ENCODE measurements around the gene PPP2R2C. TPM values are rescaled to one million over a fixed set of nuclear protein-coding genes. Genes with fewer than 3 reads are reported as not detected.

Gene PPP2R2C
- total and polyA plus RNA-seq, 5 donors from 2014 or later: not detected

- no peaks in the 10 kb centered on the region for H3K27me3 ChIP-seq (ENCODE audit: control insufficient read depth, insufficient read depth, low read length)
- Mint-ChIP-seq H3K4me1 (no peaks in the 10 kb centered on the region), H3K4me3 (no peak overlapping the region), H3K27ac (no peak overlapping the region), H3K27me3 (no peaks in the 10 kb centered on the region), H3K9me3 (no peaks in the 10 kb centered on the region), H3K36me3 (peaks cover 13% of the 10 kb centered on the region)
- H3K36me3 ChIP-seq (ENCODE audit: control insufficient read depth, insufficient read depth, low read length): no peaks in the 10 kb centered on the region
- H3K27ac ChIP-seq (ENCODE audit: insufficient read depth, low read length, poor library complexity, severe bottlenecking): no peak overlapping the region
- ATAC-seq (ENCODE audit: low read depth in 2 of 2) (no peak), DNase-seq (no peak)
- no peak overlapping the region for H3K4me3 ChIP-seq (ENCODE audit: low read depth, low read length)
- H3K4me1 ChIP-seq (ENCODE audit: control insufficient read depth, insufficient read depth, low read length, poor library complexity, severe bottlenecking): no peaks in the 10 kb centered on the region
- H3K9me3 ChIP-seq (ENCODE audit: control insufficient read depth in 2 of 2, low read length in 2 of 2): no peaks in the 10 kb centered on the region
Measured at GRCh38 chr4:6293097-6293445, 179.3 kb downstream of the PPP2R2C start.

GRCh38 chr4:6292376-6293096 is 179.9 kb downstream of the PPP2R2C start:
- H3K36me3 Mint-ChIP-seq: peaks cover 10% of the 10 kb centered on the region
- H3K36me3 ChIP-seq (ENCODE audit: control insufficient read depth, insufficient read depth, low read length): no peaks in the 10 kb centered on the region
- no peak overlapping the region for H3K4me3 ChIP-seq (ENCODE audit: low read depth, low read length)
- DNase-seq (no peak), ATAC-seq (ENCODE audit: low read depth in 2 of 2) (no peak)
- H3K27ac ChIP-seq (ENCODE audit: insufficient read depth, low read length, poor library complexity, severe bottlenecking): no peak overlapping the region
- H3K9me3 Mint-ChIP-seq: no peaks in the 10 kb centered on the region
- no peak overlapping the region for H3K4me3 Mint-ChIP-seq
- no peaks in the 10 kb centered on the region for H3K4me1 Mint-ChIP-seq
- H3K27me3 ChIP-seq (ENCODE audit: control insufficient read depth, insufficient read depth, low read length): no peaks in the 10 kb centered on the region
- H3K4me1 ChIP-seq (ENCODE audit: control insufficient read depth, insufficient read depth, low read length, poor library complexity, severe bottlenecking): no peaks in the 10 kb centered on the region
- no peak overlapping the region for H3K27ac Mint-ChIP-seq
- H3K27me3 Mint-ChIP-seq: no peaks in the 10 kb centered on the region
- no peaks in the 10 kb centered on the region for H3K9me3 ChIP-seq (ENCODE audit: control insufficient read depth in 2 of 2, low read length in 2 of 2)

- no peak overlapping the region for H3K27ac Mint-ChIP-seq
- H3K36me3 Mint-ChIP-seq: peaks cover 8% of the 10 kb centered on the region
- no peak overlapping the region for H3K4me3 ChIP-seq (ENCODE audit: low read depth, low read length)
- no peaks in the 10 kb centered on the region for H3K36me3 ChIP-seq (ENCODE audit: control insufficient read depth, insufficient read depth, low read length)
- H3K9me3 Mint-ChIP-seq: no peaks in the 10 kb centered on the region
- no peaks in the 10 kb centered on the region for H3K9me3 ChIP-seq (ENCODE audit: control insufficient read depth in 2 of 2, low read length in 2 of 2)
- no peaks in the 10 kb centered on the region for H3K4me1 Mint-ChIP-seq
- H3K27ac ChIP-seq (ENCODE audit: insufficient read depth, low read length, poor library complexity, severe bottlenecking): no peak overlapping the region
- no peaks in the 10 kb centered on the region for H3K4me1 ChIP-seq (ENCODE audit: control insufficient read depth, insufficient read depth, low read length, poor library complexity, severe bottlenecking)
- no peaks in the 10 kb centered on the region for H3K27me3 Mint-ChIP-seq
- no peak overlapping the region for H3K4me3 Mint-ChIP-seq
- no peak for ATAC-seq (ENCODE audit: low read depth in 2 of 2)
- DNase-seq: no peak
- no peaks in the 10 kb centered on the region for H3K27me3 ChIP-seq (ENCODE audit: control insufficient read depth, insufficient read depth, low read length)
Measured at GRCh38 chr4:6291784-6292297, 180.6 kb downstream of the PPP2R2C start.

DNA sequence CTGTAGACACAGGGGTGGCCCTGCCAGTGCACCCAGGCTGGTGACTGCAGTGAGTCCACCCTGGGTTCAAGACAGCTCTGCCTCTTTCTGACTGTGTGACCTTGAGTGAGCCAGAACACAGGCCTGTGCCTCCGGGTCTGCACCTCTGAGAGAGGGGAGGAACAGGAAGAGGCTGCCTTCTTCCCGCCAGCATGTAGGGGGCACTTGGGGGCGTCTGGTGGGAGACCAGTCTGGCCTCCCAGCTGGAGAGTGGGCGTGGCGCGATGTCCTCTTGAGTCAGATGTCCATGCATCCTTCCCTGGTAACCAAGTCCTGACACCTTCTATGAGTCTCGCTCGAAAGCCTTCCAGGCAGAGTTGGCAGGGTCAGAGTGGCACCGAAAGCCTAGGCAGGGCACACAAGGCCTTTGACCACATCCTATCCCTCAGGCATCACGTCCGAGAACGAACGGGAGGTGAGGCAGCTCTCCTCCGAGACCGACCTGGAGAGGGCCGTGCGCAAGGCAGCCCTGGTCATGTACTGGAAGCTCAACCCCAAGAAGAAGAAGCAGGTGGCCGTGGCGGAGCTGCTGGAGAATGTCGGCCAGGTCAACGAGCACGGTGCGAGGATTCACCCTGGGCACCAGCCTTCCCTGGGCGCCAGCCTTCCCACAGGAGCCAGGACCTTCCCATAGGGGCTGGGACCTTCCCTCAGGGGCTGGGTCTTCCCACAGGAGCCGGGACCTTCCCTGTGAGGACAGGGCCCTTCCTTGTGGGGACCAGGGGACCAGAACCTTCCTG is 181.5 kb downstream of the PPP2R2C start:
- no peaks in the 10 kb centered on the region for H3K4me1 ChIP-seq (ENCODE audit: control insufficient read depth, insufficient read depth, low read length, poor library complexity, severe bottlenecking)
- H3K4me3 Mint-ChIP-seq: no peak overlapping the region

DNA sequence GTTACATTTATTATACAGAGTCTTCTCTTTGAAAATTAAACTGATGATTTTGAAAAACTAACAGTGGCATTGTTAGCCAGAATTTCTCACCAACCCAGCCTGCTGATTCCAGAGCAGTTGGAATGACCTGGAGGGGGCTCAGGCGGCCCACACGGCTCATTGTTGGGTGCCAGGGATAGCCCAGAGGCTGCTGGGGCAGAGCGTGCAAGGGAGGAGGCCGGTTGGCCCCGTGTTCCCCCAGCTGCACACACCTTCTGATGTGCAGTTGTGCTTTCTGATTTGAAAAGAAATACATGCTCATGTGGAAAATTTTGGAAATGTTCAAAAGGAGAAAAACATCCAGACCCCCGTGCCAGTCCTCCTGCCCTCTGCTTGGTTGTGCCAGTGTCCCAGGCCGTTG is 182.2 kb downstream of the PPP2R2C start:
- no peaks in the 10 kb centered on the region for H3K9me3 ChIP-seq (ENCODE audit: control insufficient read depth in 2 of 2, low read length in 2 of 2)
- Mint-ChIP-seq H3K27me3 (no peaks in the 10 kb centered on the region), H3K27ac (no peak overlapping the region), H3K4me3 (no peak overlapping the region), H3K4me1 (no peaks in the 10 kb centered on the region), H3K36me3 (peaks cover 11% of the 10 kb centered on the region), H3K9me3 (no peaks in the 10 kb centered on the region)
- no peak overlapping the region for H3K4me3 ChIP-seq (ENCODE audit: low read depth, low read length)
- no peaks in the 10 kb centered on the region for H3K36me3 ChIP-seq (ENCODE audit: control insufficient read depth, insufficient read depth, low read length)
- ATAC-seq (ENCODE audit: low read depth in 2 of 2) (no peak), DNase-seq (no peak)
- H3K4me1 ChIP-seq (ENCODE audit: control insufficient read depth, insufficient read depth, low read length, poor library complexity, severe bottlenecking): no peaks in the 10 kb centered on the region
- H3K27me3 ChIP-seq (ENCODE audit: control insufficient read depth, insufficient read depth, low read length): no peaks in the 10 kb centered on the region
- no peak overlapping the region for H3K27ac ChIP-seq (ENCODE audit: insufficient read depth, low read length, poor library complexity, severe bottlenecking)

More for the DNA sequence above, 181.5 kb downstream of the PPP2R2C start:
- ATAC-seq (ENCODE audit: low read depth in 2 of 2): no peak
- Histone ChIP-seq H3K9me3 (ENCODE audit: control insufficient read depth in 2 of 2, low read length in 2 of 2) (no peaks in the 10 kb centered on the region), H3K36me3 (ENCODE audit: control insufficient read depth, insufficient read depth, low read length) (no peaks in the 10 kb centered on the region), H3K27ac (ENCODE audit: insufficient read depth, low read length, poor library complexity, severe bottlenecking) (no peak overlapping the region), H3K27me3 (ENCODE audit: control insufficient read depth, insufficient read depth, low read length) (no peaks in the 10 kb centered on the region), H3K4me3 (ENCODE audit: low read depth, low read length) (no peak overlapping the region)
- no peak for DNase-seq
- peaks cover 11% of the 10 kb centered on the region for H3K36me3 Mint-ChIP-seq
- no peaks in the 10 kb centered on the region for H3K4me1 Mint-ChIP-seq
- no peaks in the 10 kb centered on the region for H3K9me3 Mint-ChIP-seq
- no peak overlapping the region for H3K27ac Mint-ChIP-seq
- no peaks in the 10 kb centered on the region for H3K27me3 Mint-ChIP-seq

DNA sequence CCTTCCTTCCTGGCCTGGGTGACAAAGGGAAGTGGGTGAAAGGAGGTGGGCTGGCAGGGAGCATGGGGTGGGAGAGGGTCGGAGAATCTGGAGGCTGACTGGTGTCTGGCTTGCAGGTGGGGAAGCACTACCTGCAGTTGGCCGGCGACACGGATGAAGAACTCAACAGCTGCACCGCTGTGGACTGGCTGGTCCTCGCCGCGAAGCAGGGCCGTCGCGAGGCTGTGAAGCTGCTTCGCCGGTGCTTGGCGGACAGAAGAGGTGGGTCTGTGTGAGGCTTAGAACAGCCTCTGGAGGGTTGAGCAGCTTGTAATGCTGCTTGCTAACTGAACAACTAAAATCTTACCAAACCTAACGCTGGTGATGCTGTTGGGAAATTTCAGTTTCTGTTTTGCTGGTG is 183.5 kb downstream of the PPP2R2C start:
- Mint-ChIP-seq H3K4me3 (no peak overlapping the region), H3K27me3 (no peaks in the 10 kb centered on the region), H3K27ac (no peak overlapping the region), H3K4me1 (no peaks in the 10 kb centered on the region), H3K9me3 (no peaks in the 10 kb centered on the region), H3K36me3 (peaks cover 6% of the 10 kb centered on the region)
- H3K4me3 ChIP-seq (ENCODE audit: low read depth, low read length): no peak overlapping the region
- no peaks in the 10 kb centered on the region for H3K9me3 ChIP-seq (ENCODE audit: control insufficient read depth in 2 of 2, low read length in 2 of 2)
- ATAC-seq (ENCODE audit: low read depth in 2 of 2): no peak
- no peak overlapping the region for H3K27ac ChIP-seq (ENCODE audit: insufficient read depth, low read length, poor library complexity, severe bottlenecking)
- H3K27me3 ChIP-seq (ENCODE audit: control insufficient read depth, insufficient read depth, low read length): no peaks in the 10 kb centered on the region
- no peak for DNase-seq
- no peaks in the 10 kb centered on the region for H3K4me1 ChIP-seq (ENCODE audit: control insufficient read depth, insufficient read depth, low read length, poor library complexity, severe bottlenecking)
- H3K36me3 ChIP-seq (ENCODE audit: control insufficient read depth, insufficient read depth, low read length): no peaks in the 10 kb centered on the region

- Mint-ChIP-seq H3K9me3 (no peaks in the 10 kb centered on the region), H3K27ac (no peak overlapping the region), H3K4me3 (no peak overlapping the region), H3K4me1 (no peaks in the 10 kb centered on the region), H3K27me3 (no peaks in the 10 kb centered on the region), H3K36me3 (peaks cover 4% of the 10 kb centered on the region)
- H3K27me3 ChIP-seq (ENCODE audit: control insufficient read depth, insufficient read depth, low read length): no peaks in the 10 kb centered on the region
- H3K27ac ChIP-seq (ENCODE audit: insufficient read depth, low read length, poor library complexity, severe bottlenecking): no peak overlapping the region
- no peak for ATAC-seq (ENCODE audit: low read depth in 2 of 2)
- H3K36me3 ChIP-seq (ENCODE audit: control insufficient read depth, insufficient read depth, low read length): no peaks in the 10 kb centered on the region
- H3K4me3 ChIP-seq (ENCODE audit: low read depth, low read length): no peak overlapping the region
- H3K9me3 ChIP-seq (ENCODE audit: control insufficient read depth in 2 of 2, low read length in 2 of 2): no peaks in the 10 kb centered on the region
- no peak for DNase-seq
- no peaks in the 10 kb centered on the region for H3K4me1 ChIP-seq (ENCODE audit: control insufficient read depth, insufficient read depth, low read length, poor library complexity, severe bottlenecking)
Measured at GRCh38 chr4:6288342-6288741, 184.1 kb downstream of the PPP2R2C start.
